Nephron progenitor cell (in vitro differentiated cells): ENCODE measurements around the gene CMTM5.

ENCODE experiments used
- DNase-seq: peaks from one replicate; pipeline ENCODE4 v3.0.0; 2021
- H3K27ac Mint-ChIP-seq: 2 replicates; pipeline ENCODE4 v1.8.0; 2021; ENCODE audit warnings: mild to moderate bottlenecking, moderate library complexity, mixed read lengths
- H3K27me3 Mint-ChIP-seq: 2 replicates; pipeline ENCODE4 v1.8.0; 2021; ENCODE audit warnings: mild to moderate bottlenecking, low read depth, mixed read lengths; ENCODE audit not compliant: poor library complexity
- H3K36me3 Mint-ChIP-seq: 2 replicates; pipeline ENCODE4 v1.8.0; 2021; ENCODE audit warnings: low read depth, mixed read lengths
- H3K4me1 Mint-ChIP-seq: 2 replicates; pipeline ENCODE4 v1.8.0; 2021; ENCODE audit warnings: mixed read lengths
- H3K4me3 Mint-ChIP-seq: 2 replicates; pipeline ENCODE4 v1.8.0; 2021; ENCODE audit warnings: mild to moderate bottlenecking, moderate library complexity, mixed read lengths
- H3K9me3 Mint-ChIP-seq: 2 replicates; pipeline ENCODE4 v1.8.0; 2021; ENCODE audit warnings: mild to moderate bottlenecking, moderate library complexity, mixed read lengths
- CTCF ChIP-seq: fragments of 200-600 bp; sonication (generic); IDR thresholded peaks from 2 replicates; pipeline ENCODE4 v1.5.0; 2021; ENCODE audit warnings: antibody characterized with exemption

Gene CMTM5

DNA sequence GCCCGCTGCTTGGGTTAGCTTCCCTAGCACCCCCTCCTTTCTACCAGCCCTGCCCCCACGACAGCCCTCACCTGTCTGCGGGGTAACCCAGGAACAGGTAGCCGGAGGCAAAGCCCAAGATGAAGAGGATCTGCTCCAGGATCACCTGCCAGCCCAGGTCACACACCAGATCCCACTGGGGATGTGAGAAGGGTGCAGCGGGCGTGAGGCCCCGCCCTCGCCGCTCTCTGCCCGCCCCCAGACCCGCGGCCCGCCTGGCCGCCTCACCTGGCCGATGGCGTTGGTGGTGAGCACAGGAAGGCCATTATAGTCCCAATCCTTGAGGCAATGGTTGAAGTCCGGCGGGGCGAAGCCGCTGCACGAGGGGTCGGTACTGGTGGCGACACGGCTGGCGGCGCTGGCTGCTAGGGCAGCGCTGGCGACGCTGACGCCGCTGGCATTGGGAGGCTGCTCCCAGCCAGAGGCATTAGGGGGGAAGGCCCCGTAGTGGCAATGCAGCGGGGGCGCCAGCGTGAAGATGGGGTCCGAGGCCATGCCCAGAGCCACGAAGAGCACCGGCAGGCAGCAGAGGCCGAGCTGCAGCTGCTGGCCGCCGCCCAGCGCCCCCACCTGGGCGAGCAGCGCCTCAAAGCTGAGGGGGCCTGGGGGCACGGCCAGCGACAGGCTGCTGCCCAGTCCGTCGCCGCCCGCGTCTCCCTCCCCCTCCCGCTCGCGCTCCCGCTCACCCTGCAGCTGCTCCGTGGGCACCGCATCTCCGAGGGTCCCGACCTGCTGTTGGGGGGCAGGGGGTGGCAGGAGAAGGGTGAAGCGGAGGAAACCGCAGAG is 25.0 kb upstream of the CMTM5 start:
- peaks cover 11% of the 10 kb centered on the region for H3K9me3 Mint-ChIP-seq
- no peak overlapping the region for H3K27ac Mint-ChIP-seq
- peak; percentile 56 for DNase-seq
- peaks cover 26% of the 10 kb centered on the region for H3K4me1 Mint-ChIP-seq
- TF ChIP-seq CTCF, result peak; percentile 6
- peak overlapping the region; percentile 84 for H3K4me3 Mint-ChIP-seq
- H3K27me3 Mint-ChIP-seq, result peaks cover 33% of the 10 kb centered on the region
- peaks cover 31% of the 10 kb centered on the region for H3K36me3 Mint-ChIP-seq

DNA sequence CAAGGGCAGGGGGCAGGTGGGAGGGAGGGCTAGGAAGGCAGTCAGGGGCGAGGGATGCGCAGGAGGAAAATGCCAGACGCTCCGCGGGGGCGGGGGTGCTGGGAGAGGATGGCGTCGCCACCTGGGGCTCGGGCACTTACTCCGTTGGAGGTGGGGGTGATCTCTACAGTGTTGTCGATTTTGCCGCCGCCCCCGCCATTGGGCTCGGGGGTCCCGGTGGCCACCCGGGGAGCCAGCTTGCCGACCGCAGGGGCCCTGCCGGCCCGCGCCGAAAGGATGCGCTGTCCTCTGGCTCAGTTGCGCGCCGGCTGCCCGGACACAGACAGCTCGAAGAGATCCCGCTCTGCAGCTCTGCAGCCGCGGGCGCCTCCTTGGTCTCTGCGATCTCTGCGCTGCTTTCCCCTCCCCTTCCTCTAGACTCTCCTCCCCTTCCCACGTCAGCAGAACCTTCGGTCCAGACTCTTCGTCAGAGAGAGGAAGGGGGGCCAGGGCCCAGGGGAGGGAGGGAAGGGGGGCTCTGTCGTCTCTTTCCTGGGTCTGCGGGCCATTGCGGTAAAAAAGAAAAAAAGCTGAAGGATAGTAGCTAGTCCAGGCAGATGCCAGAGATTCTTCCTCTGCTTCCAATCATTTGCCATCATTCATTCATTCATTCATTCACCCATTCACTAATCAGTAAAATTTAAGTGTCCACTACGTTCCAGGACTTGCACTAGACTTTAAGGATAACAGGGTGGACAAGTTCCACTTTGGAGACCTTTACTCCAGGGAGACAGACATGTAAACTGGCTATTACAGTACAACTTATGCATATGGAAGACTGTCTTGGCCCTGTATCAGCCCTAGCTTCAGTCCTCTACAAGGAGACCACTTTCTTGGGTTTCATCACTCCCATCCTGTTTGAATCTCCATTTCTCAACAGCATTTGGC is 24.1 kb upstream of the CMTM5 start, which contains the start of gene SLC22A17:
SLC22A17 (minus strand) TSS at position 382 of the 927 bp plus-strand sequence.
- H3K27me3 Mint-ChIP-seq, result peaks cover 33% of the 10 kb centered on the region
- peak; percentile 78 for DNase-seq
- H3K36me3 Mint-ChIP-seq, result peaks cover 31% of the 10 kb centered on the region
- H3K9me3 Mint-ChIP-seq, result peaks cover 11% of the 10 kb centered on the region
- peaks cover 26% of the 10 kb centered on the region for H3K4me1 Mint-ChIP-seq
- peak within 1 kb of the TSS; percentile 84 for H3K4me3 Mint-ChIP-seq
- TF ChIP-seq CTCF, result peak; percentile 12
- peak within 1 kb of the TSS; percentile 10 for H3K27ac Mint-ChIP-seq

DNA sequence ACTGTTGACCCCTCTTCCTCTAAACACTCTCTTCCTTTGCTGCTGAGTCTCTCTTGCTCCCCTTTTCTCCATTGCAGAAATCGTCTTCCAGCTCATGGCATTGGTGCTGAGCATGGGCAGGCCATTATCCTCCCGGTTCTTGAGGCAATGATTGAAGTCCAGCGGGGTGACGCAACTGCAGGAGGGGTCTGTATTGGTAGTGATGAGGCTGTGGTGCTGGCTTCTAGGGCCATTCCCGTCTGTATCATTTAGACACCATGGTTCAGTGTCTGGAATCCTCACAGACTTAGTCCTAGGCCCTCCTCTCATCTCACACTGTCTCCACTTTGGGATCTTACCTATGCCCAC is 23.4 kb upstream of the CMTM5 start:
- TF ChIP-seq CTCF, result no peak
- peaks cover 33% of the 10 kb centered on the region for H3K27me3 Mint-ChIP-seq
- H3K4me3 Mint-ChIP-seq, result peak overlapping the region; percentile 84
- H3K9me3 Mint-ChIP-seq, result peaks cover 11% of the 10 kb centered on the region
- H3K36me3 Mint-ChIP-seq, result peaks cover 34% of the 10 kb centered on the region
- H3K27ac Mint-ChIP-seq, result peak overlapping the region; percentile 10
- peaks cover 26% of the 10 kb centered on the region for H3K4me1 Mint-ChIP-seq
- DNase-seq, result no peak

- Mint-ChIP-seq H3K4me1 (peaks cover 26% of the 10 kb centered on the region), H3K27me3 (peaks cover 27% of the 10 kb centered on the region), H3K36me3 (peaks cover 34% of the 10 kb centered on the region), H3K27ac (peak overlapping the region; percentile 43), H3K9me3 (peaks cover 11% of the 10 kb centered on the region), H3K4me3 (no peak overlapping the region)
- DNase-seq, result no peak
- no peak for TF ChIP-seq CTCF
These were observed 21.9 kb upstream of the CMTM5 start for GRCh38 chr14:23354990-23355389.

GRCh38 chr14:23355871-23356435 is 20.9 kb upstream of the CMTM5 start:
- peak overlapping the region; percentile 40 for H3K27ac Mint-ChIP-seq
- peaks cover 24% of the 10 kb centered on the region for H3K4me1 Mint-ChIP-seq
- peaks cover 4% of the 10 kb centered on the region for H3K9me3 Mint-ChIP-seq
- no peak overlapping the region for H3K4me3 Mint-ChIP-seq
- H3K27me3 Mint-ChIP-seq, result peaks cover 17% of the 10 kb centered on the region
- H3K36me3 Mint-ChIP-seq, result peaks cover 33% of the 10 kb centered on the region
- no peak for DNase-seq
- no peak for TF ChIP-seq CTCF
